GM21529 (cell line): ENCODE measurements around the gene VOPP1.
"Not testable (repeated sequence)": the region's sequence is repeated elsewhere in the genome, so short reads cannot be mapped to it uniquely, and the experiment has no call there.

Experiments
- ATAC-seq: cut with Tn5 transposase; IDR thresholded peaks from one replicate; pipeline ENCODE4 v1.9.1; 2021; ENCODE audit not compliant: unreplicated experiment

The VOPP1 gene

DNA sequence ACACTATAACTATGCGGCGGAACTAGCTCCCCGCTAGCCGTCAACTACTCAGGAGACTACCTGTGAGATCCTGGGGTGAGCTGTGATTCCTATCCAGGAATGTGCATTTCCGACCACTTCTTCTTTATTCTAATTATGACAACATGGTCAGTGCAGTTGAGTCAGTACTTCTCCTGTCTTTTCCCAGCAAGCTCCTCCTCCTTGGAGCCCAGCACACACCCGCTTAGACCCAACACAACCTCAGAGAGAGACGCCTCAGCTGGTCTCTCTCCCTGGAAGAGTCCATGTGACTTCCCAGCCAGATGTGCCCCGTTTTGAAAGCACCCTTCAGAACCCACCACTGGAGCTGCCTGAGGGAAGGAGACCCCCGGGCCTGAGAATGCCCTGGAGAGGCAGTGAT lies 100.7 kb downstream of the VOPP1 start:
- ATAC-seq, result not testable (repeated sequence)

DNA sequence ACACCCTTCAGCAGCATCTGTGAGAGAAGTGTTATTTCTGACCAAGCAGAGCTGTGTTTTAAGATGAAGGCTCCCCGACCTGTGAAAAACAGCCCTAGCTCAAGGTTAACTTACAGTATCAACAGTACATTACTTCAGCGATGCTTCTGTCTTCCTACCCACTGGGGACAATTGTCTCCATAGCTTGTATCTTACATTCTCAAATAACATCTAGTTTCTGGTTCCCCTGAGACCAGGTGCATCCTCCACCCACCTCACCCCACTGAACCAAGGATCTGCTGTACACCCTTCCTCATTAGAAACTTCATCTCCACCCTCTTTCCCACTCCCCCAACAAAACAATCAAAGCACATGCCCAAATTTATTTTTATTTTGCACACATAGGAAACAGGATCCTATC lies 102.0 kb downstream of the VOPP1 start:
- ATAC-seq, result no peak

- ATAC-seq, result no peak
Measured at GRCh38 chr7:55469721-55470120, 102.6 kb downstream of the VOPP1 start.

- ATAC-seq, result no peak
Measured at GRCh38 chr7:55469271-55469681, 103.0 kb downstream of the VOPP1 start.

DNA sequence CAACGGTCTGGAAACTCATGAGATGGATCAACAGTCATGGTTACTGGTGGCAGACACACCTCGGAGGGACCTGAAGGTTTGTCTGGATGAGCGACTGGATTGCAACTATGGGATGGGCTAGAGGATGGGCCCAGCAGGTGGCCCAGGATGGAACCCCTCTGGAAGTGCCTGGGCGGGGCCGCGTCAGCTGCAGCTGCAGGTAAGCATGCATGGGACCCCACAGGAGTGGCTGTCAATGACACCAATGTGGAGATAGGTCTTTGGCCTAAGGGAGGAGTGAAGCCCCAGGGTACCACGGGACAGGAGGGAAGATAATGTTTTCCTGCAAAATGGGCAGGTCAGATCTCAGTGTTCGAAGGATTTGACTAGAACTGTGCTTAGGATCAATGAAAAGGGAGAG lies 103.8 kb downstream of the VOPP1 start:
- no peak for ATAC-seq

DNA sequence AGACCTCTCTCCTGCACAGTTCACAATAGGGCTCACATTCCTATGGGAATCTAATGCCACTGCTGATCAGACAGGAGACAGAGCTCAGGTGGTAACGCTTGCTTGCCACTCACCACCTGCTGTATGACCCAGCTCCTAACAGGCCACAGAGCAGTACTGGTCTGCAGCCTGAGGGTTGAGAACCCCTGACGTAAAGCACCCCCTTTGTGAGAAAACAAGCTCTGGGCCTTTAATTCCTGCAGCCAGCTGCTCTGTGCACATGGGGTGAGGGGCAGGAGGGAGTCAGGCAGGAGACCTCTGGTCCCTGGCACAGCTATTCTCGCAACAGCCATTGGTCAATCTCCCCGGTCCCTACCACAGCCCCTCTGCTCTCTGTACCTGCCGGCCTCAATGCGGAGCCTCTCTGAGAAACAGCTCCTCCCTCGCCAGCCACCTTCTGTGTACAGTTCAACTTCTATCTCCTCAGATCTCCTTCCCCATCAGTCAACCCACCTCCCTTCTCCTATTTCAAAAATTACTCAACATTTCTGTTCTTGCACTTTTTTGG lies 105.2 kb downstream of the VOPP1 start:
- no peak for ATAC-seq

- ATAC-seq, result no peak
Measured at GRCh38 chr7:55465691-55466090, 106.6 kb downstream of the VOPP1 start.

GRCh38 chr7:55464422-55464821 lies 107.9 kb downstream of the VOPP1 start:
- ATAC-seq, result no peak

DNA sequence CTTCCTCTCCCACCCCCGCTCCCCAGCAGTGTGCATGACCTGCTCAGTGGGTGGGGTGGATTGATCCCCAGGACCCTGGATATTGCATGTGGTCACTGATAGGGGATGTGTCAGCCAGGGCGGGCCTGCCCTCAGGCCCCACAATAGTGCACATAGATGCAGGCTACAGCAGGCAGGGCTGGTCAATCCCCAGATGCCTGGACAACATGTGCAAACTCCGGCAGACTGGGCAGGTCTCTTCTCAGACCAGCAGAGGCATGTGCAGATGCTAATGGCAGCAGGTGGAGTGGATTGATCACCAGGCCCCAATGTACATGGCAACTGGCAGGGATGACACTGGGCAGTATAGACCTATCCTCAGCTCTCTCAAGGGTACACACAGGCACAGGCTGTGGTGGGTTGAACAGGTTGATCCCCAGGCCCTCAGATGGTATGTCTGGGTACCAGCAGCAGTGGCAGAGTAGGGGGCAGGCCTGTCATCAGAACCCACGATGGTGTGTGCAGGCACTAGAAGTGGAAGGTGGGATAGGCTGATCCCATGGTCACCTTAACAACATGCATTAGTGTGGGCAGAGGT lies 108.5 kb downstream of the VOPP1 start:
- no peak for ATAC-seq

DNA sequence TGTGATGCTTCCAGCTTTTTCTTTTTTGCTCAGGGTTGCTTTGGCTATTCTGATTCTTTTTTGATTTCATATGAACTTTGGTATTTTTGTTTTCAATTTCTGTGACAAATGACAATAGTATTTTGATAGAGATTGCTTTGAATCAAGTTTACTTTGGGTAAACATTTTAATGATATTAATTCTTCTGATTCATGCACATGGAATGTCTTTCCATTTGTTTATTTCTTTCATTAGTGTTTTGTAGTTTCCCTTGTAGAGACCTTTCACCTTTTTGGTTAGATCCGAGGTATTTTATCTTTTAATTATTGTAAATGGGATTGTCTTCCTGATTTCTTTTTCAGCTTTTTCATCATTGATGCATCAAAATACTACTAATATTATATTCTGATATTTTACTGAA lies 114.0 kb downstream of the VOPP1 start:
- ATAC-seq, result no peak

DNA sequence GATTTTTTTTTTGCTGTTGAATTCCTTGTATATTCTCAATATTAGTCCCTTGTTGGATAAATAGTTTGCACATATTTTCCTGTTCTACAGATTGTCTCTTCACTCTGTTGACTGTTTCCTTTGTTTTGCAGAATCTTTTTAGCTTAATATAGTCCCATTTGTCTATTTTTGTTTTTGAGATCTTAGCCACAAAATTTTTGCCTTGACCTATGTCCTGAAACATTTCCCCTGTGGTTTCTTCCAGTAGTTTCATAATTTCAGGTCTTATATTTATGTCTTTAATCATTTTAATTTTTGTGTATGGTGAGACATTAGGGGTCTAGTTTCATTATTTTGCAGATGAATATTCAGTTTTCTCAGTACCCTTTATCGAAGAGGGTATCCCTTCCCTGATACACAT lies 114.5 kb downstream of the VOPP1 start:
- no peak for ATAC-seq

GRCh38 chr7:55452971-55453370 lies 119.3 kb downstream of the VOPP1 start:
- ATAC-seq, result no peak

- no peak for ATAC-seq
Measured at GRCh38 chr7:55449992-55450535, 122.2 kb downstream of the VOPP1 start.

DNA sequence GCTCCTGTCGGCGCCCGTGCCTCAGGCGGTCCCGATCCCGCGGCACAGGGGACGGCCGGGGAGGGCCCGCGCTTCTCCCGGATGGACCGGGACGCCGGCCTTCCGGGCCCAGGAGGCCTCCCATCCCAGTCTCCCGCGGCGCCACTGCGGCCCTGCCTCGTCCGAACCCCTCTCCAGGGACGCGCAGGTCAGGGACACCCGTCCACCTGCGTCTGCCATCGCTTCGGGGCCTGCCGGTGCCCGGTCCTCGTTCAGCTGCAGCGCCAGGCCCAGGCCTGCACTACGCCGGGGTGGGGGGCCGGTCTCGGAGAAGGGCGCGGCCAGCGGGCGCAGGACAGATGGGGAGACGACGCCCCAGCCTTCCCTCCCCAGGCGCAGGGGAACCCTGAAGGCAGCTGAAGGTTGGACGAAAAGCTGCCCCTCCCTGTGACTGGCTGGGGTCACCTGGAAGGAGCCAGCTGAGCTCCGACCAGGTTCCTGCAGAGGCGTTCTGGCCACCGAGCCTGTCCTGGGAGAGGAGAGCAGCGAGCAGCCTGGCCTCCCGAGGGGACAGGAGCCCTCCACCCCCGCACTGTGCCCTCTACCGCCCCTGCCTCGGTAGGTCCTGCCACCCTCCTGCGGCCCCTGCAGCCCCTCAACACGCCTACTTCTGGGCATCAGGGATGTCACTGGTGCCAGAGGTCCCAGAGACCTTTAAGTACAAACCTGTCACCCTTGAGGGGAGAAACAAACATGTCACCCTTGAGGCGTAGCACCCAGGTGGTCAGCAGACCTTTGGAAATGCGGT lies 122.9 kb downstream of the VOPP1 start:
- ATAC-seq, result no peak

GRCh38 chr7:55448526-55448925 lies 123.8 kb downstream of the VOPP1 start:
- no peak for ATAC-seq

- no peak for ATAC-seq
Measured at GRCh38 chr7:55444786-55445185, 127.5 kb downstream of the VOPP1 start.

GRCh38 chr7:55441774-55442522 lies 130.4 kb downstream of the VOPP1 start:
- no peak for ATAC-seq

GRCh38 chr7:55441002-55441401 lies 131.3 kb downstream of the VOPP1 start:
- ATAC-seq, result no peak

DNA sequence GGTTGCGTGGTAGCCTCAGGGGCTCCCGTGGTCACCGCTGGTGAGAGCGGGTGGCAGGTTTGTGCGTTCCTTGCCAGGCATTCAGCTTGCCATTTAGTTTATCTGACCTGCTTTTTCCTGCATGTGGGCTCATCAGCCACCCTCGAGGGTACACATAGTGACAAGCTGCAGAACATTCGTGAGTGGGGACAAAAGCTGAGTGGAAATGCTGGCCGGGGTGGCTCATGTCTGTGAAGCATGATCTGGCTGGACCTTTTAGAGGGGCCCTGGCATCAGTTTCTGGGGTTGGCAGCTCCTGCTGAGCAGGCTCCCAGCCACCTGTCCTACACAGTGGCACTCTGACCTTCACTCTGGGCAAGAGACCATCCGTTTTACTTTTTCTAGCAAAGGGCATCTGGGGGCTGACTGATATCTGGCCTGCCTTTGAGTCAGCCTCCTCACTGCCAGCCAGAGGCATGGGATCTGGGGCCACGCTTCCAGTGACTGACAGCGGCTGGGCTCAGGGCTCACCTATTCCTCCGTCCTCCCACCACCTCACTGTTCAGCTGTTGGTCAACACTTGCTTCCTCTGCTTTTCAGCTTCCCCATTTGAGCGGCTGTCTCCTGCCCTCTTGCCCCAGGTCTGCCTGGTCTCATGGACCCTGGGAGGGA lies 132.1 kb downstream of the VOPP1 start:
- ATAC-seq, result no peak

GRCh38 chr7:55439627-55440026 lies 132.7 kb downstream of the VOPP1 start:
- ATAC-seq, result no peak
